HG03139 (cell line): Measurements from ENCODE around the gene LARGE1.

Experiments used
- ATAC-seq: cut with Tn5 transposase; IDR thresholded peaks from one replicate; pipeline ENCODE4 v1.9.1; 2021; ENCODE audit not compliant: unreplicated experiment

The LARGE1 gene

GRCh38 chr22:33443683-33444082 lies 476.6 kb downstream of the LARGE1 start:
- ATAC-seq, result no peak

DNA sequence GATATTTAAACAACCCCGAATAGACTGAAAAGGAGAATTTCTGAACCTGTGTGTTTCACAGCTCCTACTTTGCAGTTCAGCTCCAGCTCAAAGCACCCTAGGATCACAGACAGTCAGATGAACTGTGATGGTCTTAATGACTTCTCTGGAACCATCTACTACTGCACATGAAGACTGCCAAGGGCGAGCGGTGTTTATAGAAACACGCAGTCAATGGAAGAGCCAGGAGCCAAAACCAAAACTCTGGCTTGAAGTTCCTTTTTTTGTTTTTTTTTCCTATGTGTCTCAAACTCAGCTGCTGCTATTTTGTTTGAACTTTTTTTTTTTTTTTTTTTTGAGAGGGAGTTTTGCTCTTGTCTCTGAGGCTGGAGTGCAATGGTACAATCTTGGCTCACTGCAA lies 479.5 kb downstream of the LARGE1 start:
- no peak for ATAC-seq

GRCh38 chr22:33438273-33438672 lies 482.0 kb downstream of the LARGE1 start:
- no peak for ATAC-seq

GRCh38 chr22:33431300-33431699 lies 489.0 kb downstream of the LARGE1 start:
- no peak for ATAC-seq

DNA sequence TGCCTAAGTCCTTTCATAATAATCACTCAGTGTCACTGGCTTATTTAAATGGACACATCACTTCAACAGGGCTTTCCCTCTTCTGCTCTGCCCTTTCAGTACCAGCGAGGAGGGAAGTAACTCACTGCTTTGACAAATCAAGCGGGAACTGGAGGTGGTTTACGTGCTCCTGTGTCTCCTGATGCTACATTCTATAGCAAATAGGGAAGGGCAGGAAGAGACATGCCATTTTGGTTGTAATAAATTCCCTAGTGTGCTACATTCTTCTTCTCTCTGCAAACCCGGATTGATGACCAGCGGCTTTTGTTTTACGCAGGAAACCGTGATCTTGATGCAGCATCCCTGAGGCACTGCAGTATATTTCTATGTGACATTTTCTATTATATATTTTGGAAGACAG lies 491.0 kb downstream of the LARGE1 start:
- no peak for ATAC-seq

- no peak for ATAC-seq
These were observed 492.8 kb downstream of the LARGE1 start for GRCh38 chr22:33427461-33427860.

DNA sequence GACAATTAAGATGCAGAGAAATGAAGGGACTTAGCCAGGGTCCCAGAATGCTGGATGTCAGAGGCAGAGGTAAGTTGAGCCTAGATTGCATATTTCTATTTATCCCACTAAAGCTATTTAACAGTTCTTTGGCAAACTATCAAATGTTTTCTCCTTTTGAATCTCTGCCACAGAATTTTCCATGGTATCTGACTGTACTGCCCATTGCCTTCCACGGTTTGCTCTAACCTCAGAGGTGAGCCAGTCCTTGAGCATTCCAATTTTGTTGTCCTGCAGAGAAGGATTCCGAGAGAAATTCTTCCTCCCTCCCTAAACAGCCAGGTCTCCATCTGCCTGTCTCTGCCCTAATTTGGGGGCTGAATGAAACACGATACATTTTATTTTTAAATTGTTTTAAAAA lies 493.8 kb downstream of the LARGE1 start:
- ATAC-seq, result no peak

- ATAC-seq, result no peak
These were observed 498.4 kb downstream of the LARGE1 start for GRCh38 chr22:33421859-33422258.

- ATAC-seq, result no peak
These were observed 501.8 kb downstream of the LARGE1 start for GRCh38 chr22:33418484-33418883.

DNA sequence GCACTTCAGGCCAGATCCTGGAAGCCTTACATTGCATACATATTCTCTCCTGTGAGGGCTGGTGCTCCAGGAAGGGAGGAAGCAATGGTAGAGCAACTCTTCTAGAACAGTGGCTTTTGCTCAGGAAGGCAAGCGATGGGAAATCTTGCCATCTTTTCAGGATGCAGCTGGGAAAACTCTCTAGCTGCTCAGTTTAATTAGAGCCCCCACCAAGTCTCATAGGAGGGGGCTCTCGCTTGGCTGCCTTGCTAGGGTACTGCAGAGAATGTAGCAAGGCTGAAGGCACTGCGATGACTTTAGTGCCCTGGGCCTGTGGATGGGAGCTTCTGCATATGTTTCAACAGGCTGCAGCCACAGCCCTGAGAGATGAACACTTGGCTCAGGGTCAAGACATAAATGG lies 504.9 kb downstream of the LARGE1 start:
- no peak for ATAC-seq

DNA sequence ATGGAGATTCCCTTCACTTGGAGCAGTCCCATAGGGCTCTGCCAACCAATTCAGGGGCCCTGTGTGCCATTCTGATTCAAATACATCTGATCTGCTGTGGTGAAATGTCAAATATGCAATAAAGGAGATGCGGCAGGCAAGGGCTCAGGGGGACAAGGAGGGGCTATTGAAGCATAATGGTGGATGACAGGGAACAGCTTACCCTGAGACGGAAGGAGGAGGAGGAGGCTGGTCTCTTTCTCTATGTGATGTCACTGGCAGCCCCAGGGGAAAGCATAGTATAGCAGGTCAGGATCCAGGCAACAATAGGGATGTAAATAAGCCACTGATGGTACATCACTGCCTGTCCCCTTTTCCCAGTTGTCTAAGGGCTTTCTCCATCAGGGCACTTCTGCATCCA lies 511.2 kb downstream of the LARGE1 start:
- ATAC-seq, result no peak

DNA sequence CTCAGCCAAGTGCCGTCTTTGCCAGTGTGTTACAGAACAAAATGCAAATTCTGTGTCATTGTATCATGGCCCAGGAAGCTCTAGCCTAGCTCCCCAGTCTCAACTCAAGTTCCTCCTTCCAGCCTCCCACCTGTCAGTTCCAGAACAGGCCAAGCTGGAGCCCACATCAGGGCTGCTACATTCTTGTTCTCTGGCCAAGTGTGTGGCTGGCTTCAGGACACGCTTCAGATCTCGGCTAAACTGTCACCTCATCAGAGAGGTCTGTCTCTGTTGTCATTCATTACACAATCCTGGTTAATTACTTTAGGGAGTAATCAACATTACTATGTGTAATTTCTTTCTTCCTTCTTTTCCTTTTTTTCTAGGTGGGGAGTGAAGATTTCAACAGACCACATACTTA lies 515.1 kb downstream of the LARGE1 start:
- no peak for ATAC-seq

GRCh38 chr22:33404723-33405122 lies 515.6 kb downstream of the LARGE1 start:
- ATAC-seq, result no peak

GRCh38 chr22:33402325-33402724 lies 518.0 kb downstream of the LARGE1 start:
- ATAC-seq, result no peak

DNA sequence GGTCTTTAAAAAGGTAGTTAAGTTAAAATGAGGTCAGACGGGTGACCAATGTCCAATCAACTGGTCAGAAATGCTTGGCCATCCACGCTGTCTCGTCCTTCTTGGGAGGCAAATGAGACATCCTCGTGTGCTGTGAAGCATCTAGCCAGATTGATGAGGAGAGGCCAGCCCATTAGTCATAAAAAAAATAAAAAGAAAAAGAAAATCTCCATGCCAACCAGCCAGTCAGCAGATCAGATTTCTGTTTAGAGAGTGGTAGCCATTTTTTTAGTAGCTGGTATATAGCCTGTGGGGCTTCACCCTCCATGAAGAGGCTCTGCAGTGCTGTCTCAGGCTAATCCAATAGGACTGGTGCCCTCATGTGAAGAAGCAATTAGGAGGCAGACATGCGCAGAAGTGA lies 519.0 kb downstream of the LARGE1 start:
- ATAC-seq, result no peak

- no peak for ATAC-seq
These were observed 519.4 kb downstream of the LARGE1 start for GRCh38 chr22:33400891-33401290.

- ATAC-seq, result no peak
These were observed 520.0 kb downstream of the LARGE1 start for GRCh38 chr22:33400061-33400840.

- no peak for ATAC-seq
These were observed 522.8 kb downstream of the LARGE1 start for GRCh38 chr22:33397381-33397907.

DNA sequence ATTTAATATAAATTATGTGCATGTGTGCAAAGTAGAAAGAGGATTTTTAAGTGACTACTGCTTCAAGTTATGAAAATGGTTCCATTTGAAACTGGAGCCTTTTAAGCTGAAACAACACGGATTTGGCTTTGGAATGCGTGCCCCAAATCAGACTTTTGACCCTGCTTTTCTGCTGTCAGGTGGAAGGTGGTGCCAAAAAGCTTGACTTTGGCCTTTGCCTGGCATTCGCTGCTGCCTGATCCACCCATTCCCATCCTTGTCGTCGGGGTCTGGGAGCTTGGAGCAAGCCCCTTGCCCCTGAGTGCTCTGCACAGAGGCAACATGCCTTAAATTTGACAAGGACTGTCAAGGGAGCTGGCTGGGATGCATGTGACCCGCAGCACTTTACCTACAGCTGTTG lies 526.8 kb downstream of the LARGE1 start:
- no peak for ATAC-seq

DNA sequence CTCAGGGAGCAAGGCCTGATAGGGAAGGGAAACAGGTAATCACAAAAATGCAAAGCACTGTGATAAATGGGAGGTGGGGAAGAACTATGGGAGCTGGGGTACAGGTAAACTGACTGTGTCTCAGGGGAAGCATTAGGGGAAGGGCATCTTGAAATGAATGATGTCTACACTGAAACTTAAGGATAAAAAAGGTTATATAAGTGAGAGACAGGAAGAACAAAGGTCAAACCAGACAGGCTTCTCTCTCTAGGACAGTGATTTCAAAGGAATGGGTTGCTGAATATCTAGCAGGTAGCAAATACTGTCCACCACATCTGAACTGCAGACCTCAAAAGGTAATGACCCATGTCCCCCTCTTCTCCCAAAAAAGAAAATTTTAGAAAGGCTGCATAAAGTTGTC lies 529.0 kb downstream of the LARGE1 start:
- ATAC-seq, result no peak

GRCh38 chr22:33389936-33390335 lies 530.3 kb downstream of the LARGE1 start:
- ATAC-seq, result no peak

- ATAC-seq, result no peak
These were observed 534.0 kb downstream of the LARGE1 start for GRCh38 chr22:33386270-33386669.

DNA sequence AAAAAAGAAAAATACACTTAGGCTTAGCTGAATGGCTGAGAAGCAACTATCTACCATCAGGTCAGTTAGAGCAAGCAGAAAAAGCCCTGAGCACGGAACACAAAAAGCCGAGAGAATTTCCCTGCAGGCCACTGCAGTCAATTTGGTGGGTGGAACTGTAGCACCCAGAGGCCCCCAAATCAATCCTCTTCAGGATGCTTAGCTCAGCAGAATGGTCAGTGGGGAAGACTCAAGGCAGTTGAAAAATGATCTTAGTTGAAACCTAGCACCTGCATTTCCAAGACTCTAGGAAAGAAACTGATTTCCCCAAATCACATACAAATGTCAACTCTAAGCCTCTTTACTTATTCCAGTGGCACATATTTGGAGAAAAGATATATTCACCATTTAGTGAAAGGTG lies 534.7 kb downstream of the LARGE1 start:
- no peak for ATAC-seq
